Measurements from ENCODE around the gene GAL3ST3.

The GAL3ST3 gene

DNA sequence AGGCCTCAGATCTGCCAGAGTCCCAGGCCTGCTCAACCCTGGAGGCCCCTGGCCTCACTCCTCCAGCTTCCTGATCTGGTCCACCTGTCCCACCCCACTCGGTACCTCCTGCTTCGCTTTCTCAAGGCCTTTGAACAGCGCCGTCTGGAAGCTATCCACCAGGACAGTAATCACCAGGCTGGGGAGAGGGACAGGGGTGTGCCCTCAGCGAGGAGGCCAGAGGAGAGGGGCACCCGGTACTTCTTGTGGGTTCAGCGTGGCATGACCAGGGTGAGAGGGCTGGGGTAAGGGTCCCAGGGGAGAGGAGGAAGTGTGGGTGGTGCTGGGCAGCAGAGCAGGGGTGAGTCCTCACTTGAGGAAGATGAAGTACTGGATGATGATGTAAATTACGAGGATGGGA, 28.7 kb downstream of the GAL3ST3 start:
- no peak overlapping the region for H3K4me3 ChIP-seq (ENCODE audit: low read depth, low read length)
- TF ChIP-seq, protein P1, sequence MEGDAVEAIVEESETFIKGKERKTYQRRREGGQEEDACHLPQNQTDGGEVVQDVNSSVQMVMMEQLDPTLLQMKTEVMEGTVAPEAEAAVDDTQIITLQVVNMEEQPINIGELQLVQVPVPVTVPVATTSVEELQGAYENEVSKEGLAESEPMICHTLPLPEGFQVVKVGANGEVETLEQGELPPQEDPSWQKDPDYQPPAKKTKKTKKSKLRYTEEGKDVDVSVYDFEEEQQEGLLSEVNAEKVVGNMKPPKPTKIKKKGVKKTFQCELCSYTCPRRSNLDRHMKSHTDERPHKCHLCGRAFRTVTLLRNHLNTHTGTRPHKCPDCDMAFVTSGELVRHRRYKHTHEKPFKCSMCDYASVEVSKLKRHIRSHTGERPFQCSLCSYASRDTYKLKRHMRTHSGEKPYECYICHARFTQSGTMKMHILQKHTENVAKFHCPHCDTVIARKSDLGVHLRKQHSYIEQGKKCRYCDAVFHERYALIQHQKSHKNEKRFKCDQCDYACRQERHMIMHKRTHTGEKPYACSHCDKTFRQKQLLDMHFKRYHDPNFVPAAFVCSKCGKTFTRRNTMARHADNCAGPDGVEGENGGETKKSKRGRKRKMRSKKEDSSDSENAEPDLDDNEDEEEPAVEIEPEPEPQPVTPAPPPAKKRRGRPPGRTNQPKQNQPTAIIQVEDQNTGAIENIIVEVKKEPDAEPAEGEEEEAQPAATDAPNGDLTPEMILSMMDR (IDR thresholded peaks at IDR 0.05; ENCODE audit: low read depth, low read length, missing control alignments), result no peak
- no peak for DNase-seq (ENCODE audit: low read depth)

DNA sequence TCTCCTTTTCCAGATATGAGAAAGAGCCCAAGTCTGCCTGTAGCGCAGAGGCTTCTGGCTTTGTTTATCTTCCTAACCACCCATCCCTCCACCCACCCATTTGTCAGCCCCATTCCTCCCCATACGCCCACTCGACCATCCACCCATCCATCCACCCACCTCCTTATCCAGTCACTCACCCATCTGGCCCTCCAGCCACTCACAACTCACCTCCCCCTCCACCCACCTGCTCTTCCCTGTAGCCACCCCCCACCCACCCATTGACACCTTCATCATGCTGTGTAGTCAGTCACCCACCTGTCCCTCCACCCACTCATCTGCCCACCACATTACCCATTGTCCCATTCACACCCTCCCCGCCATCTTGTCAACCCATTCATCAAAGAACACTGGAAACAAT, 31.6 kb downstream of the GAL3ST3 start:
- no peak for DNase-seq (ENCODE audit: low read depth)
- TF ChIP-seq, protein P1 (IDR thresholded peaks at IDR 0.05; ENCODE audit: low read depth, low read length, missing control alignments), result no peak
- H3K4me3 ChIP-seq (ENCODE audit: low read depth, low read length), result no peak overlapping the region

DNA sequence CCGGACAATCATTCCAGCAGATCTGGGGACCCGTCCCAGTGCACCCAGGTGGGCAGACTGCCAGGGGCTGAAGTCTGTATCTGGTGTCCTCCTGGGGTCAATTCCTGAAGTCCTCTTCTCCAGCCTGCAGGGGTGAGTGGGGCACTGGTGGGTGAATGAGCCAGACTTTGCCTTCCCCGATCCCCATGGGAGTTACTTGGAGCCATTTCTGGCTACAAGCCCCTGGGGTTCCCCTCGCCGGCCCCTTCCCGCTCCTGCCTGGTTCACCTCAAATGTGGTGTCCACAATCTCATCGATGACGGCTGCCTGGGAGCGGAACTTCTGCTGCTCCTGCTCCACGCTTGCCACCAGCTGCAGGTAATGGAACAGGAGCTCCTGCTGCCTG, 32.2 kb downstream of the GAL3ST3 start:
- DNase-seq (ENCODE audit: low read depth), result no peak
- TF ChIP-seq, protein P1 (IDR thresholded peaks at IDR 0.05; ENCODE audit: low read depth, low read length, missing control alignments), result no peak
- H3K4me3 ChIP-seq (ENCODE audit: low read depth, low read length), result no peak overlapping the region

DNA sequence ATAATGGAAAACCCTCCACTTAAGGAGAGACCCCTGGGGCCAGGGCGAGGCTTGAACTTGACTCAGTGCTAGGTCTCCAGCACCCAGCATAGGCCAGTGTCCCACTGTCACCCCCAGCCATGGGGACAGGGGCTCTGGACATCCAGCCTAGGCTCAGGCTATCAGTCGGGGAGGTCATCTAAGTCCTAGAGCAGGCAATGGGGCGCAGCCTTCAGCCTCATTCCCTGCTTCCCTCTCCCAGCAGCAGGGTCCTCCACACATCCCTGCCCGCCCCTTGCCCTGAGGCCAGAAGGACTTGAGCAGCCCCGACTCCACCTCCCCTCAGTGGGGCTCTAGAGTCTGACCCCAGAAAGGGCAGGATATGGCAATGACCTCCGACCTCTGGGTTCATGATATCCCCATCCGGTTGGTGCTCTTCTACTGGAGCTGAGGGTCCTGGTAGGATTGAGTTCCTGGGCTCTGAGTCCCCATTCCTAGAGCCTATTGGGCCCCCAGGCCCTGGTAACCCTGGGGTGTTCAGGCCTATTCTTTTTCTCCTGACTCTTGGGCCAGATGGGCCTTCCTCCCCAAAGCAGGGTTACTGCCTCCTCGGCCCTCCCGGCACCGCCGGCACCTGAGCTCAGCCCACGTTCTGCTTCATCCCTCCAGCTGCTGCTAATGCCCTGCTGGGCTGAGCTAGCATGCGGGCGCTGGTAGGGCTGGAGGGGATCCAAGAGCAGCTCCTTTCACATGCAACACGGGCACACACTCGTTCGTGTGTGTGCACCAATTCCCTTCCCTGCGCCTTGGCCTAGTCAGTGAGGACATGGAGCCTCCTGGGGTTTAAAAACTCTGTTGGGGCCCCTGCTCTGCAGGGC, 32.8 kb downstream of the GAL3ST3 start:
- TF ChIP-seq, protein P1 (IDR thresholded peaks at IDR 0.05; ENCODE audit: low read depth, low read length, missing control alignments), result no peak
- no peak for DNase-seq (ENCODE audit: low read depth)

DNA sequence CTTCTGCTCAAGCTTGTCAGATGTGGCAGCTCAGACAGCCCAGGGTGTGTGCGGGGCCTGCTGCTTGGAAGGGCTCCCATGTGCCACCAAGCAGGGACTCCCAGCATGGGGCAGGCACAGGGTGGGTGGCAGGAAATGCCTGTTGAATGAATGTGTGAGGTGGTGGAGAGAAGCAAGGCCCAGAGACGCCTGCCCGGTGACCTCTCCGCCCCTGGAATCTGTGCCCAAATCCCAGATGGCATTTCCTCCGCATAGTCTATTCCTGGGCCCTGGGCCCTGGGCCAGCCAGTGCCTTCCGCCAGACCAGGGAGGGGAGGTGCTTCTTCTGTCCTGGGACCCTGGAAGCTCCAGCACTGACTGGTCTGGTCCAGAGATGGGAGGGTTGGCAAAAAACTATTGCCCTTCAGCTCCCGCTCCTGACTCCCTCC, 33.5 kb downstream of the GAL3ST3 start:
- no peak overlapping the region for H3K4me3 ChIP-seq (ENCODE audit: low read depth, low read length)
- DNase-seq (ENCODE audit: low read depth), result no peak
- TF ChIP-seq, protein P1 (IDR thresholded peaks at IDR 0.05; ENCODE audit: low read depth, low read length, missing control alignments), result no peak

More for the DNA sequence above, 32.8 kb downstream of the GAL3ST3 start:
- H3K4me3 ChIP-seq (ENCODE audit: low read depth, low read length), result no peak overlapping the region

DNA sequence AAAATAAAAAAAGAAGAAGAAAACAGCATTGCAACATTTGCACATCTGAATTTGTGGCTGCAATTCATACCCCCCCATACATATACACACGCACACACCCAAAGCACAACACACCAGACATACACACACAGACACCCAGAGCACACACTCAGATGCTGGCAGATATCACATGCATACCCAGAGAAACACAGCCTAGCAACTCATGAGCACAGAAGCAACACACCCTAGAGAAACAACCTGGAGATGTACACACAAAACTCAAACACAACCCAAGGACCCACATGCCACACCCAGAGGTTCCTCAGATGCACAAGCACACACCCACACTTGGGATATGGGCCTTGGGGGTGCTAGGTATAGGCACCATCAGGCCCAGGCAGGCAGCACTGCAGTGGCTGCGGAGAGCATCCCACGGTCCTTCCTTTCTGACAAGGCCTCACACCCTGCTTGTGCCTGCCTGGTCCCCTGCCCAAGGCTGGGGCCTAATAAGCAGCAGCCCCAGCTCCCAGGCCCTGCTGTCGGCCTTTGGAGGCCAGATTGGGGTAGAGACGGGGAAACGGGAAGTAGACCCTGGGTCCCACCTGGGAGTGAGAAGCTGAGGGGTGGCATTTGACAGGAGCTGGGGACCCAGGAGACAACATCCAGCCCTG, 34.0 kb downstream of the GAL3ST3 start:
- TF ChIP-seq, protein P1 (IDR thresholded peaks at IDR 0.05; ENCODE audit: low read depth, low read length, missing control alignments), result no peak
- H3K4me3 ChIP-seq (ENCODE audit: low read depth, low read length), result no peak overlapping the region
- DNase-seq (ENCODE audit: low read depth), result no peak

Measured in GM12864 (cell line).